ENCODE results near the gene MEGF11. TPM values are rescaled to one million over a fixed set of nuclear protein-coding genes. Genes with fewer than 3 reads are reported as not detected.

The MEGF11 gene
- total RNA-seq, 1 experiment from 2014 or later = 2.3 TPM

DNA sequence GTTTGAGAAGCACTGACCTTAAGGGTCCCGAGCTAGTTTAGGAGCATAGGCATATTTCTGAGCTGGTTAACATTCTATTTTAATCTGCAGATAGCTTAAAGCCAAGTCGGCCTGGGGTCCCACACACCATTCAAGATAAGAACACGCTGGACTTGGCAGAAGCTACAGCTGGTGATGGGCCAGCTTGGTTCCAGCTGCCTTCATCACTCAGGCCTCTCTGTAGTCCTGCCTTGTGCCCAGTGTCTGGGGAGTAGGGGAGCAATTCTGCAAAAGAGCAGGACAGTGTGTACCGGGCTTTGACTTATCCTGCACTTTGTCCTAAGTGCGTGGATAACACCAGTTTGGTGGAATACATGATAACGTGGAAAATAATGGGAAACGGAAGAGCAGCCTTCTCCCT is 164.5 kb downstream of the MEGF11 start:
- H3K9me3 ChIP-seq (ENCODE audit: control insufficient read depth in 1 of 2, insufficient read depth in 1 of 2, low read depth in 1 of 2, low read length in 2 of 2) = no peaks in the 10 kb centered on the region
- no peak for TF ChIP-seq JUND (IDR thresholded peaks at IDR 0.05)
- no peak for TF ChIP-seq ZFX (IDR thresholded peaks at IDR 0.05)
- TF ChIP-seq EZH2phosphoT487 (IDR thresholded peaks at IDR 0.05; ENCODE audit: borderline replicate concordance) = no peak
- TF ChIP-seq, protein P1, sequence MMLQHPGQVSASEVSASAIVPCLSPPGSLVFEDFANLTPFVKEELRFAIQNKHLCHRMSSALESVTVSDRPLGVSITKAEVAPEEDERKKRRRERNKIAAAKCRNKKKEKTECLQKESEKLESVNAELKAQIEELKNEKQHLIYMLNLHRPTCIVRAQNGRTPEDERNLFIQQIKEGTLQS (IDR thresholded peaks at IDR 0.05) = no peak
- TF ChIP-seq, protein P2, sequence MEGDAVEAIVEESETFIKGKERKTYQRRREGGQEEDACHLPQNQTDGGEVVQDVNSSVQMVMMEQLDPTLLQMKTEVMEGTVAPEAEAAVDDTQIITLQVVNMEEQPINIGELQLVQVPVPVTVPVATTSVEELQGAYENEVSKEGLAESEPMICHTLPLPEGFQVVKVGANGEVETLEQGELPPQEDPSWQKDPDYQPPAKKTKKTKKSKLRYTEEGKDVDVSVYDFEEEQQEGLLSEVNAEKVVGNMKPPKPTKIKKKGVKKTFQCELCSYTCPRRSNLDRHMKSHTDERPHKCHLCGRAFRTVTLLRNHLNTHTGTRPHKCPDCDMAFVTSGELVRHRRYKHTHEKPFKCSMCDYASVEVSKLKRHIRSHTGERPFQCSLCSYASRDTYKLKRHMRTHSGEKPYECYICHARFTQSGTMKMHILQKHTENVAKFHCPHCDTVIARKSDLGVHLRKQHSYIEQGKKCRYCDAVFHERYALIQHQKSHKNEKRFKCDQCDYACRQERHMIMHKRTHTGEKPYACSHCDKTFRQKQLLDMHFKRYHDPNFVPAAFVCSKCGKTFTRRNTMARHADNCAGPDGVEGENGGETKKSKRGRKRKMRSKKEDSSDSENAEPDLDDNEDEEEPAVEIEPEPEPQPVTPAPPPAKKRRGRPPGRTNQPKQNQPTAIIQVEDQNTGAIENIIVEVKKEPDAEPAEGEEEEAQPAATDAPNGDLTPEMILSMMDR (IDR thresholded peaks at IDR 0.05 in 2 of 3, conservative IDR thresholded peaks at IDR 0.05 in 1 of 3; ENCODE audit: borderline replicate concordance in 1 of 3, insufficient read depth in 1 of 3, low read depth in 2 of 3, low read length in 2 of 3) = no peak
- no peak for TF ChIP-seq CEBPB (IDR thresholded peaks at IDR 0.05; ENCODE audit: low read depth)
- TF ChIP-seq EZH2 (IDR thresholded peaks at IDR 0.05) = no peak
- no peak for TF ChIP-seq CBX3 (IDR thresholded peaks at IDR 0.05; ENCODE audit: low read depth)
- no peak for TF ChIP-seq TCF7L2 (IDR thresholded peaks at IDR 0.05; ENCODE audit: borderline replicate concordance, extremely low read depth, insufficient read depth, insufficient read length)
- no peak for TF ChIP-seq SIN3A (IDR thresholded peaks at IDR 0.05; ENCODE audit: low read depth)
- no peak for TF ChIP-seq SP1 (IDR thresholded peaks at IDR 0.05; ENCODE audit: low read depth)
- TF ChIP-seq ZNF274 (IDR thresholded peaks at IDR 0.05; ENCODE audit: low read depth, low read length) = no peak
- no peak for TF ChIP-seq POLR2AphosphoS5 (IDR thresholded peaks at IDR 0.05; ENCODE audit: low read depth, low read length)
- no peak for TF ChIP-seq YY1 (IDR thresholded peaks at IDR 0.05; ENCODE audit: extremely low read depth, insufficient replicate concordance, low read depth, low read length)
- TF ChIP-seq ELF1 (IDR thresholded peaks at IDR 0.05; ENCODE audit: borderline replicate concordance, low read depth) = no peak
- TF ChIP-seq SRF (IDR thresholded peaks at IDR 0.05; ENCODE audit: low read depth) = no peak
- TF ChIP-seq EGR1 (IDR thresholded peaks at IDR 0.05; ENCODE audit: low read depth) = no peak
- no peak for TF ChIP-seq REST (IDR thresholded peaks at IDR 0.05; ENCODE audit: low read depth)
- TF ChIP-seq FOSL1 (IDR thresholded peaks at IDR 0.05; ENCODE audit: low read depth) = no peak
- TF ChIP-seq, protein P3, sequence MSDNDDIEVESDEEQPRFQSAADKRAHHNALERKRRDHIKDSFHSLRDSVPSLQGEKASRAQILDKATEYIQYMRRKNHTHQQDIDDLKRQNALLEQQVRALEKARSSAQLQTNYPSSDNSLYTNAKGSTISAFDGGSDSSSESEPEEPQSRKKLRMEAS (IDR thresholded peaks at IDR 0.05) = no peak
- ATAC-seq = no peak
- no peak for DNase-seq (ENCODE audit: low read depth, low spot score)
- intact Hi-C loops (cut with micrococcal nuclease) = loop anchor here (5.0 kb wide), 1 partner anchor 82 kb away; no protein-coding TSS in a partner anchor
- RAD21 ChIA-PET (ENCODE audit: low non-redundant PET in 1 of 2, low total read pairs in 2 of 2, uncharacterized antibody in 2 of 2, unreplicated experiment in 2 of 2) = no interaction called here
- no peaks in the 10 kb centered on the region for H3K79me2 ChIP-seq (ENCODE audit: insufficient read depth, low read length)
- no peak overlapping the region for H3K9ac ChIP-seq (ENCODE audit: low read length)
- H3K4me1 ChIP-seq (ENCODE audit: control insufficient read depth in 1 of 2, insufficient read depth in 2 of 2, low read length in 2 of 2) = no peaks in the 10 kb centered on the region
- POLR2A ChIA-PET = no interaction called here
- H2AFZ ChIP-seq (ENCODE audit: low read depth, low read length, poor library complexity, severe bottlenecking) = no peak overlapping the region
- H3K27ac ChIP-seq (ENCODE audit: low read depth, low read length) = no peak overlapping the region
- H4K20me1 ChIP-seq (ENCODE audit: insufficient read depth) = no peaks in the 10 kb centered on the region
- no peaks in the 10 kb centered on the region for H3K27me3 ChIP-seq (ENCODE audit: insufficient read depth, low read length)
- H3K36me3 ChIP-seq (ENCODE audit: control insufficient read depth in 1 of 2, insufficient read depth in 2 of 2, low read length in 2 of 2) = no peaks in the 10 kb centered on the region
- no peak overlapping the region for H3K4me3 ChIP-seq (replicated peaks in 1 of 2; ENCODE audit: low read depth in 1 of 2, low read length in 2 of 2)
- H3K4me2 ChIP-seq (ENCODE audit: low read length) = no peak overlapping the region
- CTCF ChIA-PET = no interaction called here
- no TSS peak for BruUV-seq (replicated peaks)
- H3K9me2 ChIP-seq (ENCODE audit: insufficient read depth) = no peaks in the 10 kb centered on the region
